Adrenal gland (tissue), 5 donors: ENCODE results near the gene ALG1L2.
"Not testable (repeated sequence)": the region's sequence is repeated elsewhere in the genome, so short reads cannot be mapped to it uniquely, and the experiment has no call there.

ENCODE experiments used
- POLR2A ChIP-seq, 2 donors: fragments of 450-650 bp; IDR thresholded peaks; one replicate each; pipeline ENCODE4 v1.6.1; 2017; ENCODE audit warnings: antibody characterized with exemption in 2 of 2, mild to moderate bottlenecking in 2 of 2, moderate library complexity in 1 of 2
- TF ChIP-seq, protein P1 (sequence below), 6 experiments: fragments of 450-650 bp in 4 of 6; fragments of 200-600 bp in 2 of 6; sonication (generic) in 1 of 6; IDR thresholded peaks; 1 replicate in 5 of 6; 2 replicates in 1 of 6; pipeline versions ENCODE4 v1.5.1 to v1.8.0; 2016 to 2021; ENCODE audit warnings: antibody characterized with exemption in 6 of 6, mild to moderate bottlenecking in 2 of 6, moderate library complexity in 1 of 6
- donor health status: DM: no; HTN: no; CAD: no.

DNA sequence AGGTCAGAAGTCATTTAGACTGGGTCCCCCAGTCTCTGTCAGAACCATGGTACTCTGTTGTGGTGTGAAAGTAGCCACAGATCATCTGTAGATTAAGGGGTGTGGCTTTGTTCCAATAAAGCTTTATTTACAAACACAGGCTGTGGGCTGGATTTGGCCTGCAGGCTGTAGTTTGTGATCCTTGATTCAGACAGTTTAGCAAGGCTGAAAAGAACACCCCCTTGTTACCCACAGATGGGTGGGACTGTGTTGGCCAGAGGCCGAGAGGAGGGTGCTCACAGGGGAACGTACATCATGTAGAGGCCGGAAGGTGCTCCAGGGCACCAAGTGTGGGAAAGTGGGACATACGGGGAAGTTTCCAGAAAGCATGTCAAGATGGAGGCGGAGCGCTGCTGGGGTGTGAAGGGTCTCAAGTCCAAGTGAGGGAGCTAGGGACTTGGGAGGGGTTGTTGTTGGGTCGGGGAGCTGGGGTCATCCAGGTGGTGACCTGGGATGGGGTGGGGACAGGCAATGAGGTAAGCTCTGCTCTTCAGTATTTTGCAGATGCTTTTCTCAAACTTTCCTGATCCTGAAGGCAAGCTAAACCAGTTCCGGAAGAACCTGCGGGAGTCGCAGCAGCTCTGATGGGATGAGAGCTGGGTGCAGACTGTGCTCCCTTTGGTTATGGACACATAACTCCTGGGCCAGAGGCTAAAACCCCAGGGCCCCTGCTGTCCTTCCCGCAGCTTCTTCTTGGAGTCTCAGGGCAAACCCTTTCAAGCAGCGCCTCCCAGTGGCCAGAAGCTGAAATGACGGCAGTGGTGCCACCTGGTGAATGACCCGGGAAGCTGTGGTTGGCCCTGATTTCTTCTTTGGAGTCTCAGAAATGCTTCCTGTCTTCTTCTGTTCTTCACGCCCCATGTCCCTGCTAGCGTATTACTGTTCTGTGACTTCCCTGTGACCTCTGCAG is 16.3 kb downstream of the ALG1L2 start:
- TF ChIP-seq, protein P1, sequence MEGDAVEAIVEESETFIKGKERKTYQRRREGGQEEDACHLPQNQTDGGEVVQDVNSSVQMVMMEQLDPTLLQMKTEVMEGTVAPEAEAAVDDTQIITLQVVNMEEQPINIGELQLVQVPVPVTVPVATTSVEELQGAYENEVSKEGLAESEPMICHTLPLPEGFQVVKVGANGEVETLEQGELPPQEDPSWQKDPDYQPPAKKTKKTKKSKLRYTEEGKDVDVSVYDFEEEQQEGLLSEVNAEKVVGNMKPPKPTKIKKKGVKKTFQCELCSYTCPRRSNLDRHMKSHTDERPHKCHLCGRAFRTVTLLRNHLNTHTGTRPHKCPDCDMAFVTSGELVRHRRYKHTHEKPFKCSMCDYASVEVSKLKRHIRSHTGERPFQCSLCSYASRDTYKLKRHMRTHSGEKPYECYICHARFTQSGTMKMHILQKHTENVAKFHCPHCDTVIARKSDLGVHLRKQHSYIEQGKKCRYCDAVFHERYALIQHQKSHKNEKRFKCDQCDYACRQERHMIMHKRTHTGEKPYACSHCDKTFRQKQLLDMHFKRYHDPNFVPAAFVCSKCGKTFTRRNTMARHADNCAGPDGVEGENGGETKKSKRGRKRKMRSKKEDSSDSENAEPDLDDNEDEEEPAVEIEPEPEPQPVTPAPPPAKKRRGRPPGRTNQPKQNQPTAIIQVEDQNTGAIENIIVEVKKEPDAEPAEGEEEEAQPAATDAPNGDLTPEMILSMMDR (IDR thresholded peaks at IDR 0.05): peak in 4 of 6 experiments; percentile 25 to 58 (median 42)
- not testable (repeated sequence) for TF ChIP-seq POLR2A (IDR thresholded peaks at IDR 0.05)
